ENCODE measurements around the gene SHROOM3.
A peak's percentile ranks its signal among the peaks of the same experiment; 100 is the strongest.

SHROOM3 gene

DNA sequence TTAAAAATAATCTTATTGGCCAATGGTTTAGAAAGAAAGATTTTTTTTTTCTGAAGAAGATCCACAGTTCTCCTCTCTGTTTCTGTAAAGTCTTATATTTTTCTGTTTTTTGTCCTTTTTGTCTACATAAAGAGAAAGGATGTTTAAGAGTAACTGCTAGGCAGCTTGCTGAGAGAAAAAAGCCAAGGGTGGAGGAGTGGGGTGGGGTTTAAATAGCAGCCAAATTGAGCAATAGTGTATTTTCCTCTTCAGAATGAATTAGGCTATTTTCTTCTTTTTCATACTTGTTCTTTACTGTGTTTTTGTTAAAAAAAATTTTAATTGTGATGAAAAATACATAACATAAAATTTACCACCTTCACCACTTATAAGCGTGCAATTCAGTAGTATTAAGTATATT lies 238.3 kb downstream of the SHROOM3 start:
- ATAC-seq (ENCODE audit: low read depth) = no peak
- H3K27ac Mint-ChIP-seq = no peak overlapping the region
- no peak overlapping the region for H3K4me3 Mint-ChIP-seq
- no peaks in the 10 kb centered on the region for H3K9me3 Mint-ChIP-seq
- no peaks in the 10 kb centered on the region for H3K36me3 Mint-ChIP-seq
- H3K27me3 Mint-ChIP-seq = peaks cover 6% of the 10 kb centered on the region
- no peak for DNase-seq (ENCODE audit: low spot score in 2 of 2)
- no peaks in the 10 kb centered on the region for H3K4me1 Mint-ChIP-seq

DNA sequence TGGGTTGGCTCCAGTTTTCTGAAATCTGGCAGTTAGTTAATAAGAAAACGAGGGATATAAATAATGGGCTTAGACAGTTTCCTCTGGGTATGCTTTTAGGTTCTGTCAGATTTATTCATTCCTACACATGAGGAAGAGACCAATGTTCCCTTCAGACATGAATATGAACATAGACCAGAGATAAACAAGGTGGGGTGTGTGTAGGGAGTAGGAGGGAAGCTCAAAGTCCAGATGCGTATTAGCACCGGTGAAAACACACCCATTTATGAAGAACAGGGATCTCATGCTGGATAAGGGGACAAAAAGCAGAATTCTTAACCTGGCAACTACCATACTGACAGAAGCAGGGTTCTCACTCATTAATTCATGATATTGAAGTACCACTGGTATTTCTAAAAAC lies 240.0 kb downstream of the SHROOM3 start:
- Mint-ChIP-seq H3K4me1 (no peaks in the 10 kb centered on the region), H3K36me3 (no peaks in the 10 kb centered on the region), H3K9me3 (no peaks in the 10 kb centered on the region), H3K4me3 (no peak overlapping the region), H3K27me3 (peaks cover 8% of the 10 kb centered on the region), H3K27ac (no peak overlapping the region)
- no peak for DNase-seq (ENCODE audit: low spot score in 2 of 2)
- ATAC-seq (ENCODE audit: low read depth) = no peak

DNA sequence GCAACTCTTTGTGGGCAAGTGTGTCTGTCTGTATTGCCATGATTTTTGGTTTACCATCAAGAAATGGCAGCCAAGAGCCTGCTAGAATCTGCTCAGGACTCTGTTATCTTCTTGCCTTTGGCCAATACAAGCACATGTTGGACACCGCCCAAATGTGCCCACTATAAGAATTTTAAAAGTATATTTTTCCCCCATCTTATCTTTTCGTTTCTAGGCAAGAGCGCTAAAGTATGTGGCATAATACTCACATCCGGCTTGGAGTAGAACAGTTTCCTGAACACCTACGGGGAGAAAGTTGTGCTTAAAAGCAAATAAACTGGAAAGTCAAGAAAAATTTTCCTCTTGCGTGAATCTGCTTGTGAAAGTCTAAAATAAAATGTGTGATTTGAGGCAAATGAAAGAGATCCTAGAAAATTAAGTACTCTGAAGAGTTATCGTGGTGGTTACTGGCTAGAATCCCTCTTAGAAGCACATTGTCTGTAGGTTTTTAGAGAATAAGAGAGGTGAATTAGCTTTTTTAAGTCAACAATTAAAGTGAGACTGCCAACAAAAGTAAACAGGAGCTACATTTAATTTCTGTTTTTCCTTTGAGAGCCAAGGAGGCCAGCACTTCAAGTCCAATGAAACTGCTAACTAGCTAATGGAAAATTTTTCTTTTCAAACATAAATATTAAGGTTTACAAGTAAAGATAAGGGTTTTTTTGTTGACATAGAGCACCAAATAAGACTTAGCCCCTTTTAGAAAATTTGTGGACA lies 242.7 kb downstream of the SHROOM3 start:
- H3K9me3 Mint-ChIP-seq = no peaks in the 10 kb centered on the region
- DNase-seq (ENCODE audit: low spot score in 2 of 2) (no peak), ATAC-seq (ENCODE audit: low read depth) (no peak)
- H3K4me3 Mint-ChIP-seq = no peak overlapping the region
- H3K36me3 Mint-ChIP-seq = no peaks in the 10 kb centered on the region
- peaks cover 15% of the 10 kb centered on the region for H3K27me3 Mint-ChIP-seq
- no peak overlapping the region for H3K27ac Mint-ChIP-seq
- no peaks in the 10 kb centered on the region for H3K4me1 Mint-ChIP-seq

DNA sequence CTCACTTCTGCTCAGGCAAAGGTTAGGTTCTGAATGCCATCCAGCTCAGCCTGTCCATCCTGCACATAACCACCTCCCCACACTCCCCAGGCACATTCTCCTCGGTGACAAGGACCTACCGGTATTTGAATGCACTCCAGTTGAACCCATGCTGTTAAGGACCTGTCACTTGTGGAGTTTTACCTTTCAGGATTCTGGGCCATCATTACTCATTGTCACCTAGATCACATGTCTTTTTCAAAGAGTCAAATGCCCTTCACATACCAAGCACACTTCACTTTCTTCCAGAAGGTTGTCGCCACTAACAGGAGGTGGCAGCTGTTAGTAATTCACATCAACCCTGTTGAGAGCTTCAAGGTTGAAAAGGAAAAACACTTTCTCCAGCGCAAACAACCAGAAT lies 244.7 kb downstream of the SHROOM3 start:
- Mint-ChIP-seq H3K9me3 (no peaks in the 10 kb centered on the region), H3K4me1 (no peaks in the 10 kb centered on the region), H3K4me3 (no peak overlapping the region), H3K27me3 (peaks cover 20% of the 10 kb centered on the region), H3K27ac (no peak overlapping the region), H3K36me3 (no peaks in the 10 kb centered on the region)
- DNase-seq (ENCODE audit: low spot score in 2 of 2) (no peak), ATAC-seq (ENCODE audit: low read depth) (no peak)

DNA sequence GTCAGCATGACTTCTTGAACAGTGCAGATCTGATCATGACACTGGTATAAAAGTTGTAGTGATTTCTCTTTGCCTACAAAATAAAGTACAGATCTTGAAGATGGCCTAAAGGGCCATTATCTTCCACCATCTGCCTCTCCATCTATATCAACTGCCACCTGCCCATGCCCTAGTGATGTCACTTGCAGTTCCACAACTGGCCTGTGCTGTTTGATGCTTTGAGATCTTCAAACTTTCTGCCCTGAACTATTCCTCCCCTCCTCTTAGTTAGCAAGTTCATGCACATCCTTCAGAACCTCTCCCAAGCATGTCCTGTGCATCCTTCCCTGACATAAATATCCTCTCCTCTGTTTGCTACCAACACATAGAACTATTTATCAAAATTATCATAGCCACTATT lies 245.9 kb downstream of the SHROOM3 start:
- no peaks in the 10 kb centered on the region for H3K36me3 Mint-ChIP-seq

DNA sequence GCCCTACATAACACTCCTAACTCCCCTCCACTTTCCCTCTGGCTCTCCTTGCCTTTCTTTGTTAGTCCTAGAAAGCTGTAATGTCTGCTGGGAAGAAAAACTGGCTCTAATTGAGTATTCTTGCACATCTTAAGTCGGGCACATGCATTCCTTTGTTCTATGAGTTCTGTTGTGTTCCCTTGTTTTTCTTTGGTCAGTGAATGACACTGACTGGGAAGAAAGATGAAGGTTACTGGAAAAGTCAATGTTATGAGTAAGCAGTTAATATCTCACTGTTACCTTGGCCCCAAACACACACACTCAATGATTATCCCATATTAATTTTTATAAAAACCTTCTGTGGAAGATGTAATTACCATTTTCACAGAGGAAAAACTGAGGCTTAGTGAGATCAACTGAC lies 247.0 kb downstream of the SHROOM3 start:
- Mint-ChIP-seq H3K27ac (no peak overlapping the region), H3K9me3 (no peaks in the 10 kb centered on the region), H3K27me3 (peaks cover 21% of the 10 kb centered on the region), H3K4me1 (no peaks in the 10 kb centered on the region), H3K4me3 (no peak overlapping the region), H3K36me3 (no peaks in the 10 kb centered on the region)
- no peak for ATAC-seq (ENCODE audit: low read depth)
- no peak for DNase-seq (ENCODE audit: low spot score in 2 of 2)

More for the DNA sequence above, 245.9 kb downstream of the SHROOM3 start:
- no peak overlapping the region for H3K4me3 Mint-ChIP-seq
- peaks cover 23% of the 10 kb centered on the region for H3K27me3 Mint-ChIP-seq
- no peaks in the 10 kb centered on the region for H3K4me1 Mint-ChIP-seq
- no peaks in the 10 kb centered on the region for H3K9me3 Mint-ChIP-seq
- ATAC-seq (ENCODE audit: low read depth) = no peak
- no peak overlapping the region for H3K27ac Mint-ChIP-seq
- DNase-seq (ENCODE audit: low spot score in 2 of 2) = no peak

DNA sequence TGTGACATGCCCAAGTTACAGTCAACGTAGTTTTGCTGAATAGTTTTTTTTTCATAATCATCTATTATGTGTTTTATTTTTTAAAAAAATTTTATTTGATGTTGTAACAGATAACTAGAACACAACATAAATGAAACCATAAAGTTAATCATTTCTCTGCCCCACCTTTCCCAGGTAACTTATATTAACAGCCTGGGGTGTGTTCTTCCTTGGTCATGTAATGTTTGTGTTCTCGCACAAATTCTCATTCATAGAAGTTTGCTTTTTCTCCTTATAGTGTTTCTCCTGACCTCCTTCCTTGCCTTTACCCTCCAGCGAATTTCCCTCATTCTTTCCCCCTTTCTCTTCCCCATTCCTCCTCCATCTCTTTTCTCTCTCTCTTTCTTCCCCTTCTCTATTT lies 248.1 kb downstream of the SHROOM3 start:
- Mint-ChIP-seq H3K4me1 (no peaks in the 10 kb centered on the region), H3K27me3 (peaks cover 26% of the 10 kb centered on the region), H3K4me3 (no peak overlapping the region), H3K36me3 (no peaks in the 10 kb centered on the region), H3K9me3 (no peaks in the 10 kb centered on the region), H3K27ac (no peak overlapping the region)
- DNase-seq (ENCODE audit: low spot score in 2 of 2) (no peak), ATAC-seq (ENCODE audit: low read depth) (no peak)

DNA sequence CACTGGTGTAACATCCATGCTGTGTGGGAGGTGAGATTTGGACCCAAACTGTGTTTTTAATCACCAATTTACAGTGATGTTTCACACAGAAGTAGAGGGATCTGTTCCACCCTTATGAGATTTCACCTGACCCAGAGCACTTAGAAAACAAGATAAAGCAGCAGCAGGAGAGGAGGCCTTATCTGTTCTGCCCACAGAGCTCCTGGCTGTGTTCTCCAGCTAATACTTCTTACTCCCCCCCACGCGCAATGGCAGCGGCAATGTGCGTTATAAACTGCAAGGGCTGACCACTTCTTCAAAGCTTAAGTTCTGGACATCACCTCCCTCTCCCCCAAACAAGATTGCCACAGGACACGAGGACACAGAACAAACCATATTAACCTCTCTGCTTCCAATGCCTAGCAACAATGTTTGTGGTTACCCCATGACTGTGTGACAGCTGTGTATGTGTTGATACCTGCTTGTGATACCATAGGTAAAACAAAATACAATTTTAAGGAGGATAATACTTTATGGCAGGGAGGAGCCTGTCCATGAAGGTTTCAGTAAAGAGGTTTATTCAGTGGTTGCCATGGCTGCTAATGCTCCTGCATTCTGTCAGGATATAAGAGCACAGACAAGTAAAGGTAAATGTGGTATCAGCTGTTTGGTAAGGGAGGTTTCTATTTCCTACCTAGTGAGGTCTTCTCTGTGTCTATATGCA lies 252.9 kb downstream of the SHROOM3 start:
- Mint-ChIP-seq H3K4me3 (no peak overlapping the region), H3K9me3 (no peaks in the 10 kb centered on the region), H3K4me1 (peaks cover 5% of the 10 kb centered on the region), H3K36me3 (no peaks in the 10 kb centered on the region), H3K27ac (no peak overlapping the region), H3K27me3 (peaks cover 24% of the 10 kb centered on the region)
- ATAC-seq (ENCODE audit: low read depth) (no peak), DNase-seq (ENCODE audit: low spot score in 2 of 2) (no peak)

DNA sequence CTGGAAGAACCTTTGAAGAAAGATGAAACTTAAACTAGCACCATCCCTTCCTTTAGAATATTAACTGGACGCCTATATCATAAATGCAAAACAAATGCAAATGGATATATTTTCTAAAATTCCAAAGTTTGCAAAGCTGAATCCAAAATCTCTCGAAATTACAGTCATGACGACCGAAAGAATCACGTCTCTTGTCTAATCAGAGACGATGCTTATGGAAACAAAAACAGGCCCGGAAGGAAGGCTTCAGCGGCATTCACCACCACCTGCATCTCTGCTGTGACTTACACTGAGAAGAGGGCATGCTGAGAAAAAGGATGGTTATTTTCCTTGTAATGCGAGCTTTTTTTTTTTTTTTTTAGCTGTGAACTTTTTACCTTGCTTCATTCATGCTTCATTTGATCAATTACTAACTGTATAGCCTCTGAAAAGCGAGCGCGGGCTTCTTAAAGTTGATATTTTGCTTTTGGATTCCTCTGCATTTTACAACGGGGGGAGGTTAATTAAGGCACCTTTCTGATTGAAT lies 253.7 kb downstream of the SHROOM3 start:
- ATAC-seq (ENCODE audit: low read depth) = peak; percentile 42

DNA sequence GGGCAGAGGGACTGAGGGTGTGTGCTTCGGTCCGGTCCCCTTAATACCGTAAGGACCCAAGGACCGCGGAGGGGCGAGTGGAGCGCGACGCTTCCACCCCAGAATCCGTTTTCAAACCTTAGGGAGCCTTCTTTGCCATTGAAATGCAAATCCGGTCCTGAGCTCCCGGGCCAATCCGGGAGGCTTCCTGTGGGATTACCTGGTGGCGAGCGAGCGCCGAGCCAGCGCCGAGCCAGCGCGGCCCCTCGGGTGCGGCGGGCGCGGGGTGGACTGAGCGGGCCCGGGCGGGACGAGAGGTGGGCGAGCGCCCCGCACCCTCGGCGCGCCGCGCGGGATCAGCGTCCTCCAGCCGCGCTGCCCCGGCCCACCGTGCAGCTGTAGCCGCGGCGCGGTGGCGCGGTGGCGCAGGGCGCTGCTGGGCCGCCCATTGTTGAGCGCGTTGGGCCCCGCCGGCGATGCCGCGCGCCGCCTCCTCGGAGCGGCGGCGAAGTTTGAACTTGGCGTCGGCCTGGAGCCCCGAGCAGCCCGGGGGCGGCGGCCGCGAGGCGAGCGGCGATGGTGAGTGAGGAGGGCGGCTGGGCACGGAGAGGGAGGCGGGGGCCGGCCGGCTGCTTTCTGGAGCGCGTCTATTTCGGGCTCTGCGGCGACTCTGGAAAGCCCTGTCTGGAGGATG lies 254.3 kb downstream of the SHROOM3 start:
- DNase-seq (ENCODE audit: low spot score in 2 of 2) = peak in 1 of 2 donors; percentile 25
- Mint-ChIP-seq H3K36me3 (no peaks in the 10 kb centered on the region), H3K9me3 (no peaks in the 10 kb centered on the region), H3K4me1 (peaks cover 5% of the 10 kb centered on the region), H3K4me3 (peak overlapping the region; percentile 82), H3K27me3 (peaks cover 20% of the 10 kb centered on the region), H3K27ac (no peak overlapping the region)
- peak; percentile 68 for ATAC-seq (ENCODE audit: low read depth)

More for the DNA sequence above, 253.7 kb downstream of the SHROOM3 start:
- Mint-ChIP-seq H3K27ac (no peak overlapping the region), H3K36me3 (no peaks in the 10 kb centered on the region), H3K9me3 (no peaks in the 10 kb centered on the region), H3K4me3 (peak overlapping the region; percentile 52), H3K4me1 (peaks cover 5% of the 10 kb centered on the region), H3K27me3 (peaks cover 21% of the 10 kb centered on the region)
- no peak for DNase-seq (ENCODE audit: low spot score in 2 of 2)

DNA sequence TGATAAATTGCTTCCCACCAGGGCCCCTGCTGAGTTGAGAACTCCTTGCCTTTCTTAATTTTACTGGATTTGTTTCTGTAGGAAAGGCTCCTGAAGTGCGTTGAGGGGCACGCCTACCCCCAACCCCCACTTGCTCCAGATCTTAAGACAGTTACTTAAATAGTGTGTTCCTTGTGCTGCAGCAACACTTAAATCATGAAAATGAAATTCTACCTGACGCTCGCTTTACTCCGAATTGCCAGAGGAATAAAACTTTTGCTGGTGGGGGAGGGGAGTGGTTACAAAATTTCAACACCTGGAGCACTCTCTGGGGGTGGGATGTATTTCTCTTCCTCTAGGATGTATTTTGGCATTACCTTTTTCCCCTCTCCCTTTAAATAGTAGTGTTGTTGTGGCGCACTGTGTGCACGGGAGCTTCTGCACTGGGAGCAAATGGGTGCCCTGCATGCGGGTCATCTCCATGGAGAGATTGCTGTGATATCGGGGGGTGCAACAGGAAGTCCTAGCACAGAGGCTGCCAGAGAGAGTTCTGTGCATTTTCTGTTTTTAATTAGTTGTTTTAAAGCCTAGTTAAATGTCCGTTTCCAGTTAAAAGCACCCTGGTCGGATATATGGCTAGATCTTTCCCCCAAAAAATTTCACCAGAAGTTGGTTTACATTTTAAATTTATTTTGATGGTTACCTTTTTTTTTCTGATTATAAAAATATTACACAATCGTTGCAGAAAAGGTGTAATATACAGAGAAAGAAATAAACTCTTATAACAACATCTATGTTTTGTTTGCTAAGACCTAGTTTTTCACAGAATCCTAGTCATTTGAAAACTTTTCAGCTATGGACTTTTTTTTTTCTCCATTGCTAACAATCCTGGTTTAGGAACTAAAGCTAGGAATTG lies 255.2 kb downstream of the SHROOM3 start:
- Mint-ChIP-seq H3K36me3 (no peaks in the 10 kb centered on the region), H3K4me1 (peaks cover 5% of the 10 kb centered on the region), H3K27me3 (peaks cover 17% of the 10 kb centered on the region), H3K4me3 (peak overlapping the region; percentile 82), H3K27ac (no peak overlapping the region), H3K9me3 (no peaks in the 10 kb centered on the region)
- ATAC-seq (ENCODE audit: low read depth) = no peak
- no peak for DNase-seq (ENCODE audit: low spot score in 2 of 2)

DNA sequence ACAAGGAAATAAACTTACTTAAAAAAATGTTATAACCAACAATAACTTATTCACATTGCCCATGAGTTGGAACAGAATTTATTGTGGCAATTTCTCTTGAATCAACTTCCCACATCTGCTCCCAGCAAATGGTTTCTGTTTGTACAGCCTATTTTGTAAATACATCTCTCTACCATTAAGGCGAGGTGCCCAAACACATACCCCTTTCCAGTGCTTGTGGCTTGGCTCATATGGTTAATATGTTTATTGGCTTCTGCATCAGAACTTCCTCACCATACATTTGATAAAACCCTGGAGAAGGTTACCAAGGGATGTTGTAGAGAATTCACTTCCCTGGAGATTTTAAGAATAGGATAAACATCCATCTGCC lies 255.9 kb downstream of the SHROOM3 start:
- ATAC-seq (ENCODE audit: low read depth) (no peak), DNase-seq (ENCODE audit: low spot score in 2 of 2) (no peak)
- Mint-ChIP-seq H3K4me1 (peaks cover 5% of the 10 kb centered on the region), H3K27me3 (peaks cover 17% of the 10 kb centered on the region), H3K9me3 (no peaks in the 10 kb centered on the region), H3K36me3 (no peaks in the 10 kb centered on the region), H3K27ac (no peak overlapping the region), H3K4me3 (no peak overlapping the region)

DNA sequence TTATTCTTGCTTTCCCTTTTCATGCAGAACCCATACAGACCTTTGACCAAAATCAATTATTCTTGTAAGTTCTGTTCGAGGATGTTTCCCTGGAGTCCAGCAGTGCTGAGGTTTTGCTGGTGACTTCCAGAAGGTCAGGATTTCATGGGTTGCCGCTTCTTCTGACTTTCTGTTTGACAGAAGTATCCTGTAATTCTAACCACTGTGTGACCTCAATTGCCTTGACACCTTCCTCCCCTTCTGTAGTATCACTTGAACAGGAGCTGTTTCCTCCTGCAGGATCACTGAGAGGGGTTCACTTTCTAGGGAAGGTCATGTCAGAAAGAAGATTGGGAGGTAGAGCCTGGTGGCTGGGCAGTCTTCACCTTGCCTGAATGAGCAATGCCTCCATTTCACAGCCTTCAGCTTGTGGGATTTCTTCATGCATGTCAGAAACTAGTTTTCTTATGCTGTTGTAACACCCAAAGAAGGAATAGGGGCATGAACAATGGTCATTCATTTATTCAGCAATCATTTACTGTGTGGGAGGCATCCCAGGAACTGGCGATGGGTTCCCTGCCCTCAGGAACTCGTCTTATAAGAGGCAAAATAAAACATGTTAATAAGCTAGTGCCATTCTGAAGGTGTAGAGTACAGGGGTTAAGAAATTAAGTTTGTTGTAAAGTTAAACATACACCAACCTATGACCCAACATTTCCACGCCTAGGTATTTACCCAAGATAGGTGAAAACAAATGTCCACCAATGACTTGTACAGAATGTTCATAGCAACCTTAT lies 257.0 kb downstream of the SHROOM3 start:
- Mint-ChIP-seq H3K4me1 (peaks cover 5% of the 10 kb centered on the region), H3K27me3 (peaks cover 22% of the 10 kb centered on the region), H3K27ac (no peak overlapping the region), H3K36me3 (no peaks in the 10 kb centered on the region), H3K9me3 (no peaks in the 10 kb centered on the region), H3K4me3 (no peak overlapping the region)
- ATAC-seq (ENCODE audit: low read depth) (no peak), DNase-seq (ENCODE audit: low spot score in 2 of 2) (no peak)

Data from memory B cell (primary cell).